Keratinocyte (primary cell): ENCODE results near the gene ANO7. TPM values are rescaled to one million over a fixed set of nuclear protein-coding genes. Genes with fewer than 3 reads are reported as not detected.

ENCODE experiments used
- DNase-seq: peaks from one replicate; pipeline ENCODE4 v3.0.0-alpha.2; 2011; ENCODE audit warnings: low read depth, missing footprints, low spot score
- FAIRE-seq: peaks from 2 replicates; lab custom pipeline; 2011; peaks lifted over from hg19 to GRCh38; lab: Jason Lieb, UNC
- H2AFZ ChIP-seq: 2 replicates; pipeline ENCODE4 v1.6.0; 2012; ENCODE audit warnings: low read length, control low read depth, inconsistent platforms; ENCODE audit not compliant: control insufficient read depth
- H3K27ac ChIP-seq: 2 replicates; pipeline ENCODE4 v1.5.1; 2011; ENCODE audit warnings: low read length; ENCODE audit not compliant: control insufficient read depth, insufficient read depth
- H3K27me3 ChIP-seq: 3 replicates; pipeline ENCODE4 v1.6.0; 2011; ENCODE audit warnings: low read length; ENCODE audit not compliant: control insufficient read depth, insufficient read depth; ENCODE audit errors: extremely low read depth
- H3K36me3 ChIP-seq, 2 experiments: 2 replicates in 1 of 2; 3 replicates in 1 of 2; pipeline ENCODE4 v1.5.1; 2011; ENCODE audit warnings: low read length in 2 of 2, mild to moderate bottlenecking in 1 of 2; ENCODE audit not compliant: control insufficient read depth in 2 of 2, insufficient read depth in 2 of 2; ENCODE audit errors: extremely low read depth in 1 of 2
- H3K4me1 ChIP-seq: 3 replicates; pipeline ENCODE4 v1.5.1; 2011; ENCODE audit warnings: low read length; ENCODE audit not compliant: control insufficient read depth, insufficient read depth; ENCODE audit errors: extremely low read depth
- H3K4me2 ChIP-seq: 3 replicates; pipeline ENCODE4 v1.6.0; 2011; ENCODE audit warnings: low read depth, low read length; ENCODE audit not compliant: control insufficient read depth, insufficient read depth; ENCODE audit errors: extremely low read depth
- H3K4me3 ChIP-seq, 3 experiments: fragments of 200-600 bp in 1 of 3; sonication (generic) in 1 of 3; 2 replicates in 2 of 3; 3 replicates in 1 of 3; pipeline ENCODE4 v1.5.1; 2011 to 2016; ENCODE audit warnings: low read length in 3 of 3, mild to moderate bottlenecking in 3 of 3, control low read depth in 2 of 3, inconsistent platforms in 1 of 3, low read depth in 1 of 3, mixed read lengths in 1 of 3, mixed run types in 1 of 3, moderate library complexity in 1 of 3; ENCODE audit not compliant: control insufficient read depth in 2 of 3, insufficient read depth in 2 of 3; ENCODE audit errors: extremely low read depth in 1 of 3
- H3K79me2 ChIP-seq: 2 replicates; pipeline ENCODE4 v1.6.0; 2012; ENCODE audit warnings: low read length; ENCODE audit not compliant: control insufficient read depth, insufficient read depth
- H3K9ac ChIP-seq: 3 replicates; pipeline ENCODE4 v1.6.0; 2011; ENCODE audit warnings: low read length; ENCODE audit not compliant: control insufficient read depth, insufficient read depth; ENCODE audit errors: extremely low read depth
- H3K9me1 ChIP-seq: 3 replicates; pipeline ENCODE4 v1.6.0; 2011; ENCODE audit warnings: low read length; ENCODE audit not compliant: control insufficient read depth, insufficient read depth; ENCODE audit errors: extremely low read depth
- H3K9me3 ChIP-seq: 2 replicates; pipeline ENCODE4 v1.5.1; 2012; ENCODE audit warnings: low read depth, low read length; ENCODE audit not compliant: control insufficient read depth
- H4K20me1 ChIP-seq: 3 replicates; pipeline ENCODE4 v1.6.0; 2011; ENCODE audit warnings: low read length; ENCODE audit not compliant: control insufficient read depth, insufficient read depth; ENCODE audit errors: extremely low read depth
- EZH2 ChIP-seq: IDR thresholded peaks from one replicate; pipeline ENCODE4 v1.6.1; 2012; ENCODE audit warnings: inconsistent platforms, mild to moderate bottlenecking, low read length, moderate library complexity
- dilution Hi-C: fragments of 300-500 bp; cut with MboI; formaldehyde crosslinking; loops from one replicate; pipeline ENCODE4 v1.7.0; 2020; ENCODE audit warnings: low sequenced_read_pairs; ENCODE audit not compliant: extremely low pct_ligation_motif_present
- polyA plus RNA-seq, 5 experiments: library from polyadenylated mRNA; depleted of rRNA in 3 of 5; stranded (reverse) in 3 of 5; stranded (forward) in 1 of 5; unstranded in 1 of 5; fragments of >200 nt; gene quantifications; 1 replicate in 1 of 5; 2 replicates in 3 of 5; 3 replicates in 1 of 5; pipeline versions ENCODE4 v1.2.1 to v1.2.3, GENCODE V29; 2011 to 2012; ENCODE audit warnings: missing spikeins in 2 of 5, low read depth in 1 of 5, low replicate concordance in 1 of 5
- TF ChIP-seq, protein P1 (sequence below), 3 experiments: IDR thresholded peaks in 1 of 3; conservative IDR thresholded peaks in 1 of 3; optimal IDR thresholded peaks in 1 of 3; 2 replicates in 2 of 3; 3 replicates in 1 of 3; pipeline versions ENCODE3 to v1.5.1; 2011; ENCODE audit warnings: low read length in 3 of 3, mild to moderate bottlenecking in 3 of 3, moderate library complexity in 2 of 3, control low read depth in 1 of 3, inconsistent platforms in 1 of 3; ENCODE audit not compliant: insufficient read depth in 2 of 3; ENCODE audit errors: extremely low read depth in 1 of 3

The ANO7 gene
- polyA plus RNA-seq, 1 donor (not counting 4 experiments of a cell fraction or from before 2014, with no cell fraction given): 0.14 TPM

GRCh38 chr2:241142063-241142462, 46.4 kb upstream of the ANO7 start:
- Histone ChIP-seq H3K4me1 (no peaks in the 10 kb centered on the region), H3K4me2 (no peak overlapping the region), H3K4me3 (no peak overlapping the region), H3K27me3 (no peaks in the 10 kb centered on the region), H4K20me1 (no peaks in the 10 kb centered on the region), H3K9ac (no peak overlapping the region), H3K9me1 (no peaks in the 10 kb centered on the region), H3K27ac (no peak overlapping the region), H3K36me3 (peaks cover 0 to 4% of the 10 kb centered on the region in 2 experiments), H2AFZ (no peak overlapping the region), H3K9me3 (no peaks in the 10 kb centered on the region), H3K79me2 (no peaks in the 10 kb centered on the region)
- DNase-seq (no peak), FAIRE-seq (no peak)
- TF ChIP-seq, protein P1, sequence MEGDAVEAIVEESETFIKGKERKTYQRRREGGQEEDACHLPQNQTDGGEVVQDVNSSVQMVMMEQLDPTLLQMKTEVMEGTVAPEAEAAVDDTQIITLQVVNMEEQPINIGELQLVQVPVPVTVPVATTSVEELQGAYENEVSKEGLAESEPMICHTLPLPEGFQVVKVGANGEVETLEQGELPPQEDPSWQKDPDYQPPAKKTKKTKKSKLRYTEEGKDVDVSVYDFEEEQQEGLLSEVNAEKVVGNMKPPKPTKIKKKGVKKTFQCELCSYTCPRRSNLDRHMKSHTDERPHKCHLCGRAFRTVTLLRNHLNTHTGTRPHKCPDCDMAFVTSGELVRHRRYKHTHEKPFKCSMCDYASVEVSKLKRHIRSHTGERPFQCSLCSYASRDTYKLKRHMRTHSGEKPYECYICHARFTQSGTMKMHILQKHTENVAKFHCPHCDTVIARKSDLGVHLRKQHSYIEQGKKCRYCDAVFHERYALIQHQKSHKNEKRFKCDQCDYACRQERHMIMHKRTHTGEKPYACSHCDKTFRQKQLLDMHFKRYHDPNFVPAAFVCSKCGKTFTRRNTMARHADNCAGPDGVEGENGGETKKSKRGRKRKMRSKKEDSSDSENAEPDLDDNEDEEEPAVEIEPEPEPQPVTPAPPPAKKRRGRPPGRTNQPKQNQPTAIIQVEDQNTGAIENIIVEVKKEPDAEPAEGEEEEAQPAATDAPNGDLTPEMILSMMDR (optimal IDR thresholded peaks at IDR 0.05 in 1 of 3, IDR thresholded peaks at IDR 0.05 in 1 of 3, conservative IDR thresholded peaks at IDR 0.05 in 1 of 3; ENCODE audit: extremely low read depth in 1 of 3, insufficient read depth in 2 of 3, low read length in 3 of 3): no peak
- TF ChIP-seq EZH2: no peak
- dilution Hi-C loops: no loop called here

GRCh38 chr2:241142593-241142992, 45.9 kb upstream of the ANO7 start:
- Histone ChIP-seq H3K79me2 (no peaks in the 10 kb centered on the region), H3K4me3 (no peak overlapping the region), H2AFZ (no peak overlapping the region), H3K4me2 (no peak overlapping the region), H3K9me3 (no peaks in the 10 kb centered on the region), H3K9me1 (no peaks in the 10 kb centered on the region), H4K20me1 (no peaks in the 10 kb centered on the region), H3K4me1 (no peaks in the 10 kb centered on the region), H3K36me3 (peaks cover 0 to 4% of the 10 kb centered on the region in 2 experiments), H3K27me3 (no peaks in the 10 kb centered on the region), H3K27ac (no peak overlapping the region), H3K9ac (no peak overlapping the region)
- TF ChIP-seq, protein P1 (optimal IDR thresholded peaks at IDR 0.05 in 1 of 3, IDR thresholded peaks at IDR 0.05 in 1 of 3, conservative IDR thresholded peaks at IDR 0.05 in 1 of 3; ENCODE audit: extremely low read depth in 1 of 3, insufficient read depth in 2 of 3, low read length in 3 of 3): no peak
- no peak for TF ChIP-seq EZH2
- dilution Hi-C loops: no loop called here
- no peak for DNase-seq
- no peak for FAIRE-seq
